ENCODE measurements around the gene MDH1.

The MDH1 gene

DNA sequence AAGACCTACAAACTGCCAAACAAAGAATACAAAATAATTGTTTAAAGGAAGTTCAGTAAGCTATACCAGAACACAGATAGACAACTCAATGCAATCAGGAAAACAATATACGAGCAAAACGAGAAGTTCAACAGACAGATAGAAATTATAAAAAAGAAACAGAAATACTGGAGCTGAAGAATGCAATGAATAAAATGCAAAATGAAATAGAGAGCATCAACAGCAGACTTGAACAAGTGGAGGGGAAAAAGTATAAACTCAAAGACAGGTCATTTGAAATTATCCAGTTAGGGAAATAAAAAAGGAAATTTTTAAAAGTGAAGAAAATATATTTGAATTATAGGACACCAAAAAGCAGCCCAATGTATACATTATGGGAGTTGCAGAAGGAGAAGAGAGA, 43.6 kb downstream of the MDH1 start:
- TF ChIP-seq, protein P1, sequence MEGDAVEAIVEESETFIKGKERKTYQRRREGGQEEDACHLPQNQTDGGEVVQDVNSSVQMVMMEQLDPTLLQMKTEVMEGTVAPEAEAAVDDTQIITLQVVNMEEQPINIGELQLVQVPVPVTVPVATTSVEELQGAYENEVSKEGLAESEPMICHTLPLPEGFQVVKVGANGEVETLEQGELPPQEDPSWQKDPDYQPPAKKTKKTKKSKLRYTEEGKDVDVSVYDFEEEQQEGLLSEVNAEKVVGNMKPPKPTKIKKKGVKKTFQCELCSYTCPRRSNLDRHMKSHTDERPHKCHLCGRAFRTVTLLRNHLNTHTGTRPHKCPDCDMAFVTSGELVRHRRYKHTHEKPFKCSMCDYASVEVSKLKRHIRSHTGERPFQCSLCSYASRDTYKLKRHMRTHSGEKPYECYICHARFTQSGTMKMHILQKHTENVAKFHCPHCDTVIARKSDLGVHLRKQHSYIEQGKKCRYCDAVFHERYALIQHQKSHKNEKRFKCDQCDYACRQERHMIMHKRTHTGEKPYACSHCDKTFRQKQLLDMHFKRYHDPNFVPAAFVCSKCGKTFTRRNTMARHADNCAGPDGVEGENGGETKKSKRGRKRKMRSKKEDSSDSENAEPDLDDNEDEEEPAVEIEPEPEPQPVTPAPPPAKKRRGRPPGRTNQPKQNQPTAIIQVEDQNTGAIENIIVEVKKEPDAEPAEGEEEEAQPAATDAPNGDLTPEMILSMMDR (IDR thresholded peaks at IDR 0.05; ENCODE audit: control insufficient read depth, insufficient read depth, low read depth, low read length, missing control alignments) = no peak
- DNase-seq (ENCODE audit: low read depth) = no peak
- H3K4me3 ChIP-seq (ENCODE audit: control insufficient read depth, low read depth, low read length) = no peak overlapping the region

GRCh38 chr2:63639344-63639743, 50.6 kb downstream of the MDH1 start:
- no peak overlapping the region for H3K4me3 ChIP-seq (ENCODE audit: control insufficient read depth, low read depth, low read length)
- DNase-seq (ENCODE audit: low read depth) = no peak
- TF ChIP-seq, protein P1 (IDR thresholded peaks at IDR 0.05; ENCODE audit: control insufficient read depth, insufficient read depth, low read depth, low read length, missing control alignments) = no peak

DNA sequence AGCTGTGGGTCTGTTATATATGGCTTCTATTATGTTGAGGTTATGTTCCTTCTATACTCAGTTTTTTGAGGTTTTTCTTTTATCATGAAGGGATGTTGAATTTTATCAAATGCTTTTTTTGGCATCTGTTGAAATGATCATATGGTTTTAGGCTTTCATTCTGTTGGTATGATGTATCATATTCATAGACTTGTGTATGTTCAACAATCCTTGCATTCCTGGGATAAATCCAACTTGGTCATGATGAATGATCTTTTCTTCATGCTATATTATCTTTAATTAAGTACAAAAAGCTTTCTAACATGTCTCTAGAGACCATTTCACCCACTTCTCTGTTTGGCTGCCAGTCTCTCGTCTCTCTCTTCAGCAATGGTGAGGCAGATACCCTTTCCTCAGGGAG, 54.2 kb downstream of the MDH1 start:
- TF ChIP-seq, protein P1 (IDR thresholded peaks at IDR 0.05; ENCODE audit: control insufficient read depth, insufficient read depth, low read depth, low read length, missing control alignments) = no peak
- no peak for DNase-seq (ENCODE audit: low read depth)
- H3K4me3 ChIP-seq (ENCODE audit: control insufficient read depth, low read depth, low read length) = no peak overlapping the region

DNA sequence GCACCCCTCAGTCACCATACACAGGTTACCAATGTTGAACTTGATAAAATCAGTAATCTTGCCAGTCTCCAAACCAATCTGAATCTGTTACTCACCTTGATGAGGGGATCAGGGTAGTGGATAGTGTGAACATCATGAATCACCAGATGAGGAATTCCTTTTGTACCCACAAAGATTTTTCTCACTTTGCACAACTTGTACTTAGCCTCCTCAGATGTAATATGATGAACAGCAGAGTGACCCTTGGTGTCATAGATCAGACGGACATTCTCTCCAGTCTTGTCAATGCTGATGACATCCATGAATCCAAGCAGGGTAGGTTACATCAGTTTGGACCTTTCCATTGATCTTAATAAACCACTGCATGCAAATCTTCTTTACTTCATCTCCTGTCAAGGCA, 54.7 kb downstream of the MDH1 start:
- TF ChIP-seq, protein P1 (IDR thresholded peaks at IDR 0.05; ENCODE audit: control insufficient read depth, insufficient read depth, low read depth, low read length, missing control alignments) = no peak
- H3K4me3 ChIP-seq (ENCODE audit: control insufficient read depth, low read depth, low read length) = no peak overlapping the region
- no peak for DNase-seq (ENCODE audit: low read depth)

DNA sequence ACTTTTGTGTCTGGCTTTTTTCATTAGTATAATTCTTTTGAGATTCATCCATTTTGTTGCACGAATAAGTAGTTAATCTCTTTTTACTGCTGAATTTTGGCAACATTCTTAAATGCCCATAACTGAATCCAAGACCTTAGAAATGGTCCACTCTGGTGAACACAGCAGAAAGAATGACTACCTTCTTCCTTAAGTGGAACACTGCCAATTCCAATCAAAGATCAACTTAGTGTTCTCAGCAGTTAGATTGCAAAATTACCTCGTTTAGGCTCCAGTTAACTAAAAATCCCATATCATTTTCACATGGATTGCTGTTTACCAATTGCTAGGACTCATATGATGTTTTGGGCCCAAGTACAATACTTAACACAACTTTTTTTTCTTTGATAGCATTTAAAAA, 59.9 kb downstream of the MDH1 start:
- H3K4me3 ChIP-seq (ENCODE audit: control insufficient read depth, low read depth, low read length) = no peak overlapping the region
- TF ChIP-seq, protein P1 (IDR thresholded peaks at IDR 0.05; ENCODE audit: control insufficient read depth, insufficient read depth, low read depth, low read length, missing control alignments) = no peak
- DNase-seq (ENCODE audit: low read depth) = no peak

GRCh38 chr2:63649829-63650228, 61.1 kb downstream of the MDH1 start:
- TF ChIP-seq, protein P1 (IDR thresholded peaks at IDR 0.05; ENCODE audit: control insufficient read depth, insufficient read depth, low read depth, low read length, missing control alignments) = no peak
- H3K4me3 ChIP-seq (ENCODE audit: control insufficient read depth, low read depth, low read length) = no peak overlapping the region
- no peak for DNase-seq (ENCODE audit: low read depth)

- TF ChIP-seq, protein P1 (IDR thresholded peaks at IDR 0.05; ENCODE audit: control insufficient read depth, insufficient read depth, low read depth, low read length, missing control alignments) = no peak
- DNase-seq (ENCODE audit: low read depth) = no peak
- H3K4me3 ChIP-seq (ENCODE audit: control insufficient read depth, low read depth, low read length) = no peak overlapping the region
Measured at GRCh38 chr2:63650756-63651155, 62.0 kb downstream of the MDH1 start.
